Stimulated activated naive CD8-positive, alpha-beta T cell treated with anti-CD3 and anti-CD28 coated beads, Interleukin-15, Interleukin-2, amounts not matched to agents 100 U/mL and 50 U/mL, for 24 hours (primary cell): ENCODE data around the gene INSYN2A.

Source experiments
- ATAC-seq: fragments of 150-1000 bp; cut with Tn5 transposase; one replicate; pipeline ENCODE4 v1.10.0; 2021
- DNase-seq: peaks from one replicate; pipeline ENCODE4 v3.0.0; 2021

INSYN2A gene

GRCh38 chr10:127195571-127196281 is 665 bp downstream of the INSYN2A start:
- DNase-seq: no peak
- ATAC-seq: no peak

- ATAC-seq (no peak), DNase-seq (no peak)
Observed at GRCh38 chr10:127195041-127195506, 1.3 kb downstream of the INSYN2A start.

GRCh38 chr10:127194599-127194998 is 1.8 kb downstream of the INSYN2A start:
- DNase-seq: no peak
- ATAC-seq: no peak

GRCh38 chr10:127194111-127194510 is 2.3 kb downstream of the INSYN2A start:
- ATAC-seq: no peak
- DNase-seq: no peak

GRCh38 chr10:127193125-127193524 is 3.3 kb downstream of the INSYN2A start:
- DNase-seq (no peak), ATAC-seq (no peak)

GRCh38 chr10:127190427-127190826 is 6.0 kb downstream of the INSYN2A start:
- ATAC-seq (no peak), DNase-seq (no peak)

GRCh38 chr10:127189226-127189625 is 7.2 kb downstream of the INSYN2A start:
- no peak for DNase-seq
- no peak for ATAC-seq

- ATAC-seq (no peak), DNase-seq (no peak)
Observed at GRCh38 chr10:127186813-127187212, 9.6 kb downstream of the INSYN2A start.

- DNase-seq (no peak), ATAC-seq (no peak)
Observed at GRCh38 chr10:127184582-127184981, 11.8 kb downstream of the INSYN2A start.

- ATAC-seq (no peak), DNase-seq (no peak)
Observed at GRCh38 chr10:127182161-127182560, 14.2 kb downstream of the INSYN2A start.

- DNase-seq: no peak
- ATAC-seq: no peak
Observed at GRCh38 chr10:127179612-127180250, 16.7 kb downstream of the INSYN2A start.

- DNase-seq (no peak), ATAC-seq (no peak)
Observed at GRCh38 chr10:127176649-127177048, 19.7 kb downstream of the INSYN2A start.

- DNase-seq (no peak), ATAC-seq (no peak)
Observed at GRCh38 chr10:127175357-127176110, 20.9 kb downstream of the INSYN2A start.

- no peak for ATAC-seq
- DNase-seq: no peak
Observed at GRCh38 chr10:127174866-127175265, 21.5 kb downstream of the INSYN2A start.

- DNase-seq (no peak), ATAC-seq (no peak)
Observed at GRCh38 chr10:127168261-127168660, 28.1 kb downstream of the INSYN2A start.

- no peak for DNase-seq
- no peak for ATAC-seq
Observed at GRCh38 chr10:127162841-127163240, 33.5 kb downstream of the INSYN2A start.

GRCh38 chr10:127161482-127161881 is 34.9 kb downstream of the INSYN2A start:
- no peak for ATAC-seq
- DNase-seq: no peak

GRCh38 chr10:127159648-127160245 is 36.6 kb downstream of the INSYN2A start:
- DNase-seq (no peak), ATAC-seq (no peak)

- DNase-seq (no peak), ATAC-seq (no peak)
Observed at GRCh38 chr10:127158662-127159061, 37.7 kb downstream of the INSYN2A start.

- no peak for ATAC-seq
- no peak for DNase-seq
Observed at GRCh38 chr10:127157506-127158200, 38.7 kb downstream of the INSYN2A start.

GRCh38 chr10:127157089-127157488 is 39.3 kb downstream of the INSYN2A start:
- no peak for ATAC-seq

More at GRCh38 chr10:127157089-127157488, 39.3 kb downstream of the INSYN2A start:
- DNase-seq: no peak
